ENCODE data around the gene INPP5B. TPM values are rescaled to one million over a fixed set of nuclear protein-coding genes. Genes with fewer than 3 reads are reported as not detected.

The INPP5B gene
- 22.5 and 37.4 TPM in 2 replicates for total RNA-seq

GRCh38 chr1:37946703-37947360 is at the start of gene INPP5B:
INPP5B (minus strand) TSS chr1:37947053; CDS start chr1:37946308, 745 bp downstream.

GRCh38 chr1:37859507-37860345 is 87.1 kb downstream of the INPP5B start, which contains the start of gene MTF1:
MTF1 (minus strand) TSS chr1:37859592; CDS start chr1:37857658, 1,934 bp downstream.

Other genes with a start within 250 kb of the INPP5B start
- under 0.01 TPM in 1 of 2 replicates, not detected in the other for gene EPHA10, start 181.9 kb downstream of the INPP5B start, total RNA-seq
- 0.32 and 1.8 TPM in 2 replicates for gene MANEAL, start 153.2 kb downstream of the INPP5B start, total RNA-seq
- 6.5 and 18.4 TPM in 2 replicates for gene C1orf122, start 139.3 kb downstream of the INPP5B start, total RNA-seq
- gene YRDC, start 138.8 kb downstream of the INPP5B start, total RNA-seq = 5.8 TPM in 2 replicates
- gene MTF1, start 87.5 kb downstream of the INPP5B start, total RNA-seq = 1.7 and 2.1 TPM in 2 replicates
- 82.2 and 95.7 TPM in 2 replicates for gene SF3A3, start 43.0 kb upstream of the INPP5B start, total RNA-seq
- gene FHL3, start 58.5 kb upstream of the INPP5B start, total RNA-seq = 11.5 and 11.6 TPM in 2 replicates
- 16.5 and 25.5 TPM in 2 replicates for gene UTP11, start 65.7 kb upstream of the INPP5B start, total RNA-seq
- gene POU3F1, start 99.7 kb upstream of the INPP5B start, total RNA-seq = 0.16 and 0.17 TPM in 2 replicates